ENCODE results near the gene MCF2L.

The MCF2L gene

DNA sequence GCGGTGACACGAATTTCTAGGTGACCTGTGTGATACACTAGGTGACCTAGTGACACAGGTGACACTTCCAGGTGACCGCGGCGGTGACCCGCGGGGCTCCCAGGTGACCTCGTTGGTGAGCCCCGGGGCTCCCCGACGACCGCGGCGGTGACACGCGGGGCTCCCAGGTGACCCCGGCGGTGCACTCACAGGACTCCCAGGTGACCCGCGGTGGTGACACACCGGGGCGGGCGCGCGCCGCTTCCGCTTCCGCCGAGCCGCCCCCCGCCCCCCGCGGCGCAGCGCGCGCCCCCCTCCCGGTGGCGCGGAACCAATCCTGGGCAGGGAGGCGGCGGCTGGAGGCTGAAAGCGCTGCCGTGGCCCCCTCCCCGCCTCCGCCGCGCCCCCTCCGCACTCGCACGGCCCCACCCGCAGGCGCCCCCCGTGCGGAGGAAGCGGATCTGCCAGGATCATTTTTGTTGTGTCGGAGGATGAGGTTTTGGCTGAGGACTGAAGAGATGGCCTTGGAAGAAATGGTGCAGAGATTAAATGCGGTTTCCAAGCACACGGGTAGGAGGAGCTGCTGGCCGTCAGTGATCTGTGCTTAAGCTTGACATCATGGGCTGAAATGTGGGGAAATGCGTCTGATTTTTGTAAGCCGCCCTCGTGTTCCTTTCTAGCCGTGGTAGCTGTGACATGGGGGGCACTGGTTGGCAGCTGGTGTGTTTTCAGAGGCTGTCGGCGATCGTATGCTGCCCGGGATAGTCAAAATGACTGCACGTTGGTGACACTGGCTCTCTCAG, at the start of gene MCF2L:
TSS of gene MCF2L (plus strand) at position 305 of the 782 bp plus-strand sequence. CDS start at position 471, 166 bp downstream.
- peak; percentile 42 for DNase-seq (ENCODE audit: low spot score)

DNA sequence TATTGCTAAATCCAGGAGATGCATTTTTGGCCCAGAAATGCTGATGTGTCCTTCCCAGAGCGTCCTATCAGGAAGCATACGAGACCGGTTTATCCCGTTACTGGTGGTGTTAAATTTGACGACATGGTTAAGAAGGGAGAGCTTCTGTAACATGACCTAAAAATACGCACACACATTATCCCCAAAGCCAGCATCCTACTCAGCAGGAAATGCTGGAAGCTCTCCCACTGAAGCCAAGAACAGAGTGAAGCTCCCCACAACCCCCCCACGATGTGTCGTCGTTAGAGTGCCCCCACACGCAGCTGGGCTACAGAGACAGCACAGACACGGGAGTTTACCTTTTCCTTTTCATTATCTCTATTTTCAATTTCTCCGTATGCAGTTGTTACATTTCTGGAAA, 45.1 kb upstream of the MCF2L start:
- DNase-seq (ENCODE audit: low spot score), result no peak

- no peak for DNase-seq (ENCODE audit: low spot score)
Observed at GRCh38 chr13:112924365-112924764, 44.6 kb upstream of the MCF2L start.

- DNase-seq (ENCODE audit: low spot score), result no peak
Observed at GRCh38 chr13:112926003-112926402, 43.0 kb upstream of the MCF2L start.

DNA sequence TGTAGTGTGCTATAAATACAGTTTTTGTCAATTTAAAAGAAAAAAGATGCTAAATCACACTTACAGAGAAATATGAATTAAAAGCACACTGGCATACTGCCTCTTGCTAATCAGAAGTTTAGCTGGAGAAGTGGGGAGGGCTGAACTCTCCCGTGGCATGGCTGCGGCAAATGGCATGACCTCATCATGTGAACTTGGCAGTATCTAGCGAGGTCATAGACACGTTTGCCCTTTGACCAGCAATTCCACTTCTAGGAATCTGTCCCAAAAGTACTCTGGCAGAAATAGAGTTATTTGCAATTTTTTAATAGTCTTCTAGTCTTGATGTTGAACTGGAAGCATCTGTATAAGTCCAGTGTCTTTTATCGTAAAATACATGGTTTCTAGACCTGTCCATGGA, 42.0 kb upstream of the MCF2L start:
- no peak for DNase-seq (ENCODE audit: low spot score)

GRCh38 chr13:112928020-112928971, 40.7 kb upstream of the MCF2L start:
- no peak for DNase-seq (ENCODE audit: low spot score)

DNA sequence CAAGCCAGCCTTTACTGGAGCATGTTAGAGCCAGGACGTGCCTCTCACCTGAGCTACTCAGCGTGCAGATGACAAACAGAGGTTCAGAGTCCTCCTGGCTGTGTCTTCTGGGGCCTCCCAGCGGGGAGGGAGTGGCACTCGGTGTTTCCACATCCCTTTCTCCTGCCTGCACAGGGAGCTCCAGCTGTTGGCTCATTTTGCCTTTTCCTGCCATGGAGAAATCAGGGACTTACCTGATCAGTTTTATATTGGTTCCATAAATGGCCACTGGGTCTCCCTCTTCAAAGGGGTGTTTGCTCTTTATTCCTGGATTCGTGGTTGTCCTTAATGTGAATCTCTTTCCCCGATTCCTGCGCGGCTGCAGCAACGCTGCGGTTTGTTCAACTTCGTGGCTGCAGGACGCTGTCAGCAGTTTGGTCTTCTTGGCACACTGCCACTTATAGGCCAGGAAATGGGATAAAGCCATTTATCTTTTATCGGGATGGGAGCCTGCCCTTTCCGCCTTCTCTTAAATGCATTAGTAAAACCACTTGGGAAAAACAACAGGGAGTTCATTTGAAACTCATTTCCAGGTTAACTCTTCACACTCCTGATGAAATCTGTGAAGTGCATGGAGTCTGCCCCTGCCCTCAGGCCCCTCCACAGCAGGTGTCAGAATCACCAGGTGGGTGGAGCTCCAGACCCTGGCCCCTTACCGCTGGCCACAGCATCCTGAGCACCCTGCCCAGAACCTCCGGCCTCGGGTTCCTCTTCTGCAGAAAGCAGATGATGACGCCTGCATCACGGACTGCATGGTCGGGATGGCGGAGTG, 39.8 kb upstream of the MCF2L start:
- DNase-seq (ENCODE audit: low spot score), result no peak

GRCh38 chr13:112929783-112930055, 39.3 kb upstream of the MCF2L start:
- no peak for DNase-seq (ENCODE audit: low spot score)

GRCh38 chr13:112930192-112930591, 38.8 kb upstream of the MCF2L start:
- DNase-seq (ENCODE audit: low spot score), result no peak

DNA sequence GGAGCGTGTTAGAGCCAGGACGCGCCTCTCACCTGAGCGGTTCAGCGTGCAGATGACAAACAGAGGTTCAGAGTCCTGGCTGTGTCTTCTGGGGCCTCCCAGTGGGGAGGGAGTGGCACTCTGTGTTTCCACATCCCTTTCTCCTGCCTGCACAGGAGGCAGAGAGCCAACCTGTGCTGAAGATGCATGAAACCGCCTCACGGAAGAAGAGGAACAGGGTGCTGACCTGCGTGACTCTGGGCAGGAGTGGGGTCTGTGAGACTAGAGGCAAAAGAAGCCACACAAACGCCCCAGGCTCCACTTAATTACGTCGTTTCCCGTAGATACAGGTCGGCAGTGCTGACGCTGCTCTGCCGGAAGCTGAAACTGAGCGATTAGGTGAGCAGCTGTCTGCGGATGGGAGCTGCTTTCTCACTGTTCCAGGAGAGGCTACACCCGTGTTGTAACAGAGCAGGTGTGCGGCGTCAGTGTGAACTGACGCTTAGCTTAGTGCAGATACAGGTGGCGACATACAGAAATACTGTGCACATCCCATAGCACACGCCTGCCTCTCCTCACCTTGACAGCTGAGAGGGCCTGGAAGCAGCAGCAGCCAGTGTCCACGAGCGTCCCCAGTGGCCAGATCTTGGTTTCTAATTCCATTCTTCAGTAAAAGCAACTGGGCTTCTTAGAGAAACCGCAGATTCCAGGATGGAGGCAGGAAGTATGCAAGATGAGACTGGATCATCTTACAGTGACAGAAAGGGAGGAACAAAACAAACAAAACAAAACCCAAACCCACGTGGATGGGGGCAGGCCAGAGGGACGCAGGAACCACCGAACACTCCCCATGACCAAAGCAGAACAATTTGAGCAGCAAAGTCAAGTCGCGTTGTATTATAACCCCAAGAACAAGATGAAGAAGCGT, 37.7 kb upstream of the MCF2L start:
- DNase-seq (ENCODE audit: low spot score), result no peak

DNA sequence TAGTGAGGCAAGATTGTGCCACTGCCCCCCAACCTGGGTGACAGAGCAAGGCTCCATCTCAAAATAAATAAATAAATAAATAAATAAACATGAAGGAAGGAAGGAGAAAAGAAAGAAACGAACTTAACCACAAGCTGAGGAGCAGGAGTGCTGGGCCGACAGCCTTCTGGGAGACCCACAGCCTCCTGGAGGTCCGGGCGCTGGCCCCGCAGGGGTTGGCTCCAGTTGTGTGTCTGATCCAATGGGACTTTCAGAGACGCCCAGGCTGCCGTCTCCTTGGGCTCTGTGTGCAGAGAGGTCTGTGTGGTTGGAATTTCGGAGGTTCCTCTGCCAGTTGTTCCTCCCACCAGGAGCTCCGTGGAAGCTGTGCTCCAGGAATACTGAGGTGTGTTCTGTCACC, 36.0 kb upstream of the MCF2L start:
- DNase-seq (ENCODE audit: low spot score), result no peak

- DNase-seq (ENCODE audit: low spot score), result no peak
Observed at GRCh38 chr13:112933649-112934048, 35.4 kb upstream of the MCF2L start.

- no peak for DNase-seq (ENCODE audit: low spot score)
Observed at GRCh38 chr13:112934078-112934477, 34.9 kb upstream of the MCF2L start.

DNA sequence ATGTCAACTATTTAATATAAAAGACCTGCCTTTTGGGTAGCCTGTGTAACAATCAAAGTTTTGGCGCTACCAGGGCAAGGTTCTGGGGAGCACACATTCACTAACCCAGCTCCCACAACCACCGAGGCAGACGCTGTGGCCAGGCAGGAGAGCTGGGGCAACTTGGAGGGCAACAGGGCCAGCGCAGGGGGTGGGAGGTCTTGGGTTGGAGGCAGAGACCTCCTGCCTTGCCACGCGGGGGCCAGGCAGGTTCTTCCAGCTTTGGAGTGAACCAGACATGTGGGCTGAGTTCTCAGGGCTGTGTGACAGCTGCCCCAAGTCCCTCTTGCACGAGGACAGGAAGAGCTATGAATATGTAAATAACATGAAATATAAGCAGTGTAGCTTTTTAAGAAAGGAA, 30.3 kb upstream of the MCF2L start:
- DNase-seq (ENCODE audit: low spot score), result no peak

DNA sequence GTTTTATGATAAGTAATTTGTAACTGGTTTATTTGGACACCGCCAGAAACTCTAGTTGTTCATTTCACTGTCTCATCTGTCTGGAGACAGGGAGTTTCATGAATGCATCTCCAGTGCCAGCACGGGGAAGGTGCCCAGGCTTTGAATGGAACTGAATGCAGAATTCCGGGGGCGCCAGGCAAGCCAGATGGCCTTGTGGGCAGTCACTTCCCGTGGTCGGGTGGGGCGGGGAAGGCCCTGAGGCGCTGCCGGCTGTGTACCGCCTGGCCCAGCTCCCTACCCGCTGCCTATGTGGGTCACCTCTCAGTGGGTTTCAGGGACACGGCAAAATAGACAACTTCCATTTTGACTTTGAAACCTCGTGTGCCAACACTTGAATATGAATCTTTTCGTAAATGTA, 28.8 kb upstream of the MCF2L start:
- DNase-seq (ENCODE audit: low spot score), result no peak

- no peak for DNase-seq (ENCODE audit: low spot score)
Observed at GRCh38 chr13:112941349-112941748, 27.7 kb upstream of the MCF2L start.

DNA sequence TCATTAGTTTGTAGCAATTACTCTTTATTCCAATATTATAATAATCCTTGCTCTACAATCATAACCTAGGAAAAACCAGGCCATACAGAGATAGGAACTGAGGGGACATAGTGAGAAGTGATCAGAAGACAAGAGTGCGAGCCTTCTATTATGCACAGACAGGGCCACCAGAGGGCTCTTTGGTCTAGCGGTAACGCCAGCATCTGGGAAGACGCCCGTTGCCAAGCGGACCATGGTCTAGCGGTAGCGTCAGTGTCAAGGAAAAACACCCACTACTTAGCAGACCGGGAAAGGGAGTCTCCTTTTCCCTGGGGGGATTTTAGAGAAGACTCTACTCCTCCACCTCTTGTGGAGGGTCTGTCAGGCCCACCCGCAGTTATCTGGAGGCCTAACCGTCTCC, 27.2 kb upstream of the MCF2L start:
- DNase-seq (ENCODE audit: low spot score), result peak; percentile 30

DNA sequence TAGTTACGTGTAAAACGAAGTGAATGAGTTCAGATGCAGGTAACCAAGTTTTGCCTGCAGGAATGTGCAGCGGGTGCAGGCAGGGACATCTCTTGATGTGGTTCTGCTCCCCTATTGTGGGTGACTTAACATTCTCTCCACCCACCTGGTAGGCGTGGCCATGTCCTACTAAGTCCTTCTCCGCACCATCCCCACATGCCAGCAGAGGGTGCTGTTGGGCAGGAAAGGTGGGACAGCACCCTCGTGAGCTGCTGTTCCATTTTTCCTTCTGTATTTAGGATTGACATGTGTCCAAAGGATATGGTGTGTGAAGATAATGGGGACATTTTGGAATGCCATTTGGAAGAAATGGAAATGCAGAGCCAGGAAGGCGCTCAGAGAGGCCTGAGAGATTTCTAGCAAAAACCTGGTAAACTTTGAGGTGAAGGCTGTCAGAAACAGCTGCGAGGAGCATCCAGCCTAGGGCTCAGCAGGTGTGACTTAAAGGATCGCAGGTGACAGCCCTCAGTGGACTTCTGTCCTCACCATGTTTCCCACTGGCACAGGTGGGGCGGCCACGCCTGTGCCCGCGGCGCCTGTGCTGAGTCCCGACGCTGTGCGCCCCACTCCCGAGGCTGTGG, 26.2 kb upstream of the MCF2L start:
- DNase-seq (ENCODE audit: low spot score), result peak; percentile 97

GRCh38 chr13:112943309-112944125, 25.5 kb upstream of the MCF2L start:
- no peak for DNase-seq (ENCODE audit: low spot score)

DNA sequence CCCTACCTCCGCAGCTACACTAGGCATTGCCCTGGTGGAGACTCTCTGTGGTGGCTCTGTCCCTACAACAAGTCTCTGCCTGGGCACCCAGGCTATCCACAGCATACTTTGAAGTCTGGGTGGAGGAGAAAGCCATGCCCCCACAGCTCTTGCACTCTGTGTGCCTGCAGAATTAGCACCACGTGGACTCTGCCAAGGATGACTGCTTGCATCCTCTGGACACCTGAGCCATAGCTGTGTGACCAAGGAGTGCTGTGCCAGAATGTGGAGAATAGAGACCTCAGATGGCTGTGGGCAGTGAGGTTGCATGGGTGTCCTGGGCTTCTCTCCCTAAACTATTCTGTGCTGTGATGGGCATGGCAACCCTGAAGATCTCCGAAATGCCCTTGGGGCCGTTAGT, 21.2 kb upstream of the MCF2L start:
- no peak for DNase-seq (ENCODE audit: low spot score)
